Prostate gland (tissue), 2 donors: ENCODE results near the gene MBD2.

Experiments used
- CTCF ChIP-seq, 4 experiments: fragments of 200-600 bp in 2 of 4; fragments of 450-650 bp in 2 of 4; sonication (generic) in 2 of 4; IDR thresholded peaks; 1 replicate in 3 of 4; 2 replicates in 1 of 4; pipeline ENCODE4 v1.5.1; 2016 to 2019; ENCODE audit warnings: antibody characterized with exemption in 4 of 4, mild to moderate bottlenecking in 2 of 4, moderate library complexity in 2 of 4
- POLR2A ChIP-seq: fragments of 450-650 bp; IDR thresholded peaks from one replicate; pipeline ENCODE4 v1.6.1; 2016; ENCODE audit warnings: antibody characterized with exemption, mild to moderate bottlenecking
- POLR2AphosphoS5 ChIP-seq: sonication (generic); formaldehyde crosslinking; IDR thresholded peaks from one replicate; pipeline ENCODE4 v1.6.1; 2017; ENCODE audit warnings: antibody characterized with exemption

DNA sequence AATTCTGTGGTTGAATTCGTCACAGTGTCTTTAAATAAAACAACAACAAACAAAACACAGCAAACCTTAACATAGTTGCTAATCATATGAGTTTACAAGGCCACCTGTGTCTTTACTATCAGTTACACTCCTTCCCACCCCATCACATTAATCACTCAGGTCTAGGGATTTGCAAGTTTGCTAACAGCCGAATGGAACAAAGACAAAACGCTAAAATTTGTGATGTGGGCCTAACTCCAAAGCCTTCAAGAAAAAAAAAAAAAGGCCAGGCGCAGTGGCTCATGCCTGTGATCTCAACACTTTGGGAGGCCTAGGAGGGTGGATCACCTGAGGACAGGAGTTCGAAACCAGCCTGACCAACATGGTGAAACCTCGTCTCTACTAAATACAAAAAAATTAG is 44.3 kb upstream of the MBD2 start:
- TF ChIP-seq POLR2AphosphoS5 (no peak), CTCF (IDR thresholded peaks at IDR 0.05) (no peak), POLR2A (no peak)
